Body of pancreas (tissue), 4 donors: ENCODE data around the gene SUPV3L1.

Experiments used
- POLR2A ChIP-seq, 3 donors: fragments of 450-650 bp; IDR thresholded peaks; one replicate each; pipeline ENCODE4 v1.6.1; 2016; ENCODE audit warnings: antibody characterized with exemption in 3 of 3, mild to moderate bottlenecking in 2 of 3
- TF ChIP-seq, protein P1 (sequence below), 7 experiments: fragments of 450-650 bp in 4 of 7; fragments of 200-600 bp in 3 of 7; sonication (generic) in 3 of 7; IDR thresholded peaks; one replicate each; pipeline ENCODE4 v1.5.1; 2016 to 2019; ENCODE audit warnings: antibody characterized with exemption in 7 of 7

DNA sequence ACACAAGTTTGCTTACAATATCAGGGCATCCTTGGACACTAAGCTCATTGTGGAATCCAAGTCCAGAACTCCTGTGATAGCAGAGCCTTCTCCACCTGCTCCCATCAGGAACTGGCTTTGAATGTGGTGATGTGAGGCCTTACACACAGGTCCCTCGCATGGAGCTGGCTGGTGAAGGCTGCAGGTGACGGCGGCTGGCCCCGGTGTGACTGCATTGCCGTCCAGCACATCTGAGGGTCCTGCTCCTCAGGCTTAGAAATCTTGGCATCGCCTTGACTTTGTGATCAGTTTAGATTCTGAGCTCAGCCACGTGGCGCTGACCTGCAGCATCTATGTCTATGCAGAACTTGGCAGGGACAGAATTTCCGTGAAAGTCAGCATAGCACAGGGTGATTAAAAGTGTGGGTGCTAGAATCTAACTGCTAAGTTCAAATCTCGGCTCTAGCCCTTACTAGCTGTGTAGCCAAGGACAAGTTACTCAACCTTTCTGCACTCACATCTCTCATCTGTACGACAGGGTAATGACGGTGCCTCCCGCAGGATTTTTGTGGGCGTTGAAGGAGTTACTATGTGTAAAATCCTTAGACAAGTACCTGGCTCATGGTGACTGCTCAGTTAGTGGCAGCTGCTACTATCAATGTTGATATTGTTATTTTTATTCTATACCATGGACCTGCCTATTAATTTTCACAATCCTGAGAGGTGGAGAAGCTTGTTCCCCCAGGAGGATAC, 66.7 kb downstream of the SUPV3L1 start:
- TF ChIP-seq, protein P1, sequence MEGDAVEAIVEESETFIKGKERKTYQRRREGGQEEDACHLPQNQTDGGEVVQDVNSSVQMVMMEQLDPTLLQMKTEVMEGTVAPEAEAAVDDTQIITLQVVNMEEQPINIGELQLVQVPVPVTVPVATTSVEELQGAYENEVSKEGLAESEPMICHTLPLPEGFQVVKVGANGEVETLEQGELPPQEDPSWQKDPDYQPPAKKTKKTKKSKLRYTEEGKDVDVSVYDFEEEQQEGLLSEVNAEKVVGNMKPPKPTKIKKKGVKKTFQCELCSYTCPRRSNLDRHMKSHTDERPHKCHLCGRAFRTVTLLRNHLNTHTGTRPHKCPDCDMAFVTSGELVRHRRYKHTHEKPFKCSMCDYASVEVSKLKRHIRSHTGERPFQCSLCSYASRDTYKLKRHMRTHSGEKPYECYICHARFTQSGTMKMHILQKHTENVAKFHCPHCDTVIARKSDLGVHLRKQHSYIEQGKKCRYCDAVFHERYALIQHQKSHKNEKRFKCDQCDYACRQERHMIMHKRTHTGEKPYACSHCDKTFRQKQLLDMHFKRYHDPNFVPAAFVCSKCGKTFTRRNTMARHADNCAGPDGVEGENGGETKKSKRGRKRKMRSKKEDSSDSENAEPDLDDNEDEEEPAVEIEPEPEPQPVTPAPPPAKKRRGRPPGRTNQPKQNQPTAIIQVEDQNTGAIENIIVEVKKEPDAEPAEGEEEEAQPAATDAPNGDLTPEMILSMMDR (IDR thresholded peaks at IDR 0.05): no peak
- no peak for TF ChIP-seq POLR2A (IDR thresholded peaks at IDR 0.05)
